GM19397 (cell line): Measurements from ENCODE around the gene SIX2.

Experiments
- ATAC-seq: cut with Tn5 transposase; IDR thresholded peaks from one replicate; pipeline ENCODE4 v1.9.1; 2021; ENCODE audit warnings: mild to moderate bottlenecking, moderate library complexity; ENCODE audit not compliant: unreplicated experiment

Gene SIX2

DNA sequence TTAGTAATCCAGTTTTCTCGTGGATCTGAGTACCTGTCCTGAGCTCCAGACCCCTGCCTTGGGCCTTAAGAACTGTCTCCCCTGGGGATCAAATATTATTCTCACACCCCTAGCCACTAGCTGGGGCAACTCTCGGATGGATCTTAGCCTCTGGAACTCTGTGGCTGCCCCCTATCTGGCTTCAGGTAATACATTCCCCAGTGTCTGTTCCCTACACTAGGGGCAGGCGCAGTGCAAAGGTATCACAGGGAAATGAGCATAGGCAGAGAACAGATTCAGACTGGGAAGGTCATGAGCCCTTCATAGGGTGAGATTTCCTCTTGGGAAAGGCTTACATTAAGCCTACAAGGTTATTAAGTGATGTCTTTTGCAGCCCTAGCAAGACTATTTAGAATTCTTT lies 11.2 kb upstream of the SIX2 start:
- ATAC-seq, result no peak

DNA sequence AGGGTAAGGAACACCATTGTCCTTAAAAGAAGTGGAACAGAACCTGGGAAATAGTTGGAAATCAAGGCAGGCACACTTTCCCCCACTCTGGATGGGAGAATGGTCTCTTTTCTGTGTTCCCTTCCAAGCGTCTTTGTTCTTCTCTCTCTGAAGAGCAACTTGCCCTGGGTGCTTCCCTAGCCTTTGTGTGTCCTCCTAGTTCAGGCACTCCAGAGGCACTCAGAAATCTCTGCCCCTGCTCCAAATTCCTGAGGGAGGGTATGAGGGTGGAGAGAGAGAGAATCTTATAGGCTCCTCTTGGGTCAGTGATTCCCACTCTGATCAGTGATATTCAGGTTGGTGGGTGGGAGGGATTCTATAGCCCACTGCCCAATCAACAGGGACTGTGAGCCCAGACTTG lies 8.8 kb upstream of the SIX2 start:
- no peak for ATAC-seq

DNA sequence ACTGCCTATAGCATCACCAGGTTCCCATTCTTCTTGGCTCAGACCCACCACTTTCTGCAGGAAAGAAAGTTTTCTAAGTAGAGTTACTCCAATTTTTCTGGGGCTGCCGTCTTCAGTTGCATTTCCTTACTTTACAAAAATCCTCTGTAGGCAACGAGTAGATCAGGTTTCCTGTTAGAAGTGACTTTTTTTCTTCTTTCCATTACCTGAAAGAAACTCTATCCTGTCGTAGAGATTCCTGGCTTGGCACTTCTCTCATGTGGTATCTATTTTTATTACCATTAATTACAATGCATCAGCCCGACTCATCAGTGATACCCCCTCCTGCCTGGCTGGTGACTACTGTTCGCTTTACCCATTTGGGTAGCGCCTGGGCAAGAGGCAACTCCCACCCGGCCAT lies 5.6 kb upstream of the SIX2 start:
- ATAC-seq, result no peak

GRCh38 chr2:45014016-45014702 lies 4.9 kb upstream of the SIX2 start:
- ATAC-seq, result no peak

DNA sequence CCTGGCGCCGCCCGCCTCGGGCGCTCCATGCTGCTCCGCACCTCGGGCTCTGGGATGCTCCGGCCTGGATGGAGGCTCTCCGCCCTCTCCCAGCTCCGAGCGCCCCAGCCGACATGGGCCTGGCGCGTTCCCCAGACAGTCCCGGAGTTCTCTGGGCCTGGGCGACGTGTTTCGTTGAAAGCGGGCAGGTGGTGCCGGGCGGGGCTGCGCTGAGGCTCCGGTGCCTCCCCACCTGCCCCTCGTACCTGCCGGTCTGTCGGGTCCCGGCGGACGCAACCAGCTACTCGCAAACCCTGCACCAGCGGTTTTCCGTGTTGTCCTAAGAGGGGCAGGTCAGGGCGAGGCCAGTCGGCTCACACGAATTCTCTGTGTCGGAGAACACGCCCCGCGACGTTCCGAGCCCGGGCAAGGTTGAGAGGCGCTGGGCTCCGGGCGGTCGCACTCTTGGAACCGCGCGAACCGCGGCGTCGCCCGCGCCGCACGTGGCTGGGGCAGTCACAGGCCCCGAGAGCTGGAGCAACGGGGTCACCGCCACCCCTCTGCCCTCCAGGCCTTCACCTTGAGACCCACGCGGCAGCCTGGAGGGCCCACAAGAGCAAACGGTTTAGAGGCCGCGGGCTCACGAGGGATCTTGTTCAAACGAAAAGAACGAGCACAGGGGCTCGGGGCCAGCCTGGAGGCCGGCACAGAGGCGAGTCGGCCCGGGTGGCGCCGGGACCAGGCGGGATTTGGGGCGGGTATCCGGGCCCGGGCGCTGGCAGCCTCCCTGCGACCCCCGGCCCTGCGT lies 4.2 kb upstream of the SIX2 start:
- ATAC-seq, result no peak

DNA sequence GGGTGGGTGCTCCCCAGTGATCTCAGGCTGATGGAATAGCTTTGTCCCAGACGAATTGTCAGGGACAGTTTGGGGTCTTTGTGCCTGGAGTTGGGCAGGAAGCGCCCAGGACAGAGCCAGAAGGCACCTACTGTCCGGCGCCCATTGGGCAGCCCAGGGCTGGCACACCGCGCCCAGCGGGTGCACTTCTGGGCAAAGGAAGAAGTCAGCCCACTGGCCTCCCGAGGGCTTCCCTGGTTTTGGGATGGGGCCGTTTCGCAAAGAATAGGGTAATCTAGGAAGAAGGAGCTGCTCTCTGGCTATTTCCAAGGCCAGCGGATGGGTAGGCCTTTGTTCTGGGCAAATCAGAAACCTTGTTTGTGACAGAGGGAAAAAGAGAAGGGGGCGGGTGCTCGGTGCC lies 3.5 kb upstream of the SIX2 start:
- no peak for ATAC-seq

GRCh38 chr2:45011621-45012602 lies 2.7 kb upstream of the SIX2 start:
- ATAC-seq, result no peak

DNA sequence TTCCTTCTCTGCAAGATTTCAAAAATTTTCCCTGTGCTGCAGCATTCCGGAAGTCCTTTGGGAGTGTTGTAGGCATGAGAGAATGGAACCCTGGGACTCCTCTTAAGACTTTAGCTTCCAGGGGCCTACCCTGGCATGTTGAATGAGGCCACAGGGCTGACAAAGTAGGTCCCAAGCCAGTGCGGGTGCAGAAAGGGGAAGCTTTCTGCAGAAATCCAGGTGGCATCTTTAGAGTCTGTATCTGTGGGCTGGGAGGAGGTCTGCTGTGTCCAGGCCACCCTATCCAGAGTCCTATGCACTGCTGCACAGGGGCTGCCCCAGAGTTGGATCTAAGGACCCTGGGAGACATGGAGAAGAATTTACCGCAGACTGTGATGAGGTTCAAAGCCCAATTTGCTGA lies 1.9 kb upstream of the SIX2 start:
- ATAC-seq, result no peak

DNA sequence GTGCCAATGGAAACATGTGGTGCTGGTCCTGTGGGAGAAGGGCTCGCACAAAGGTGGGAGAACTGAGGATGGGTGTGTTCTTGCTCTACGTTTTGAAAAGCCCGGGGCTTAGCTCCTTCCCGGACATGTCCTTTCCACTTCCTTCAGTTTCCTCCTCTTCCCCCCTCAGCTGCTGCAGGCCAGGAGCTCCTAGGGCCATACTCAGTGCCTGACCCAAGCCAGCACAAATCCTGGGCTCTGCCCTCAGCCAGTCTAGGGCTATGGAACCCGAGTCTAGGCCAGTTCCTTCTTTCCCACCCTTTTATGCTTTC lies 1.4 kb upstream of the SIX2 start:
- ATAC-seq, result no peak

- no peak for ATAC-seq
Observed at GRCh38 chr2:45009928-45010701, 863 bp upstream of the SIX2 start.

DNA sequence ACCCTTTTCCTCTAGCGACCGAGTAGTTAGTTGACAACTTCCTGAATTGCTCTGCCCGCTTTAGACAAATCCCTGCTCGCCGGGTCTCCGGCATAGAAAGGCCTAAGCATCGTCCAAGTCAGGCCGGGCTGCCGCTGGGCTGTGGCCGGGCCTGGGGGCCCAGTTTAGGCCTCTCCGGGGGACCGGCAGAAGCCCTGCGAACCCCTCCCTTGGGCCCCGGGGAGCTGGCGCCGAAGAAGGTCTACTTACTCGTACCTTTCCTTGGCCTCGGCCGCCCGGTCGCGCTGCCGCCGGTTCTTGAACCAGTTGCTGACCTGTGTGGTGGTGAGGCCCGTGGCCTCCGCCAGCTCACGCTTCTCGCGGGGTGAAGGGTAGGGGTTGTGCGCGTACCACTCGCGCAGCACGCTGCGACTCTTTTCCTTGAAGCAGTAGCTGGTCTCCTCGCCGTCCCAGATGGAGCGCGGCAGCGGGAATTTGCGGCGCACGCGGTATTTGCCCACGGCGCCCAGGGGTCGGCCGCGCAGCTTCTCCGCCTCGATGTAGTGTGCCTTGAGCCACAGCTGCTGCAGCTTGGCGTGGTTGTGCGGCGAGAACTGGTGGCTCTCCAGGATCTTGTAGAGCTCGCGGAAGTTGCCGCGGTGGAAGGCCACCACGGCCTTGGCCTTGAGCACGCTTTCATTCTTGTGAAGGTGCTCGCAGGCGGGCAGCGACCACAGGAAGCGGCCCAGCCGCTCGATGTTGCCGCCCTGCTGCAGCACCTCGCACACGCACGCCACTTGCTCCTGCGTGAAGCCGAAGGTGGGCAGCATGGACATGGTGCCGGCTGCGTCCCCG lies 739 bp downstream of the SIX2 start:
- ATAC-seq, result no peak

- ATAC-seq, result no peak
Observed at GRCh38 chr2:45007961-45008295, 1.3 kb downstream of the SIX2 start.

DNA sequence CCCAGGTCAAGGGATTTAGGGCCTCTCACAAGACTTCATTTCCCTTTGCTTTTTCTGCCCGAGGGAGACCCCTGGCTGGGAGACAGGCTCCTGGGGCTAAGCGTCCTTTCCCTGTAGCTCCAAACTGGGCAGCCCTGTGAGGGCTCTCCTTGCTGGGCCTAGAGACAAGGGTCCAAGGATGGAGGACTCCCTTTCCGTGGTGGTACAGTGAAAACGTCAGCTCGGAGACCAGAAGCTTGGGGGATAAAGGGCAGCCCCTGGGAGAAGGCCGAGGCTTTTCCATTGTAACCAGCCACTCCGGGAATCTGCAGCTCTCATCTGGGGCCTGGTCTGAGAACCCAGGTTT lies 2.3 kb downstream of the SIX2 start:
- ATAC-seq, result no peak

DNA sequence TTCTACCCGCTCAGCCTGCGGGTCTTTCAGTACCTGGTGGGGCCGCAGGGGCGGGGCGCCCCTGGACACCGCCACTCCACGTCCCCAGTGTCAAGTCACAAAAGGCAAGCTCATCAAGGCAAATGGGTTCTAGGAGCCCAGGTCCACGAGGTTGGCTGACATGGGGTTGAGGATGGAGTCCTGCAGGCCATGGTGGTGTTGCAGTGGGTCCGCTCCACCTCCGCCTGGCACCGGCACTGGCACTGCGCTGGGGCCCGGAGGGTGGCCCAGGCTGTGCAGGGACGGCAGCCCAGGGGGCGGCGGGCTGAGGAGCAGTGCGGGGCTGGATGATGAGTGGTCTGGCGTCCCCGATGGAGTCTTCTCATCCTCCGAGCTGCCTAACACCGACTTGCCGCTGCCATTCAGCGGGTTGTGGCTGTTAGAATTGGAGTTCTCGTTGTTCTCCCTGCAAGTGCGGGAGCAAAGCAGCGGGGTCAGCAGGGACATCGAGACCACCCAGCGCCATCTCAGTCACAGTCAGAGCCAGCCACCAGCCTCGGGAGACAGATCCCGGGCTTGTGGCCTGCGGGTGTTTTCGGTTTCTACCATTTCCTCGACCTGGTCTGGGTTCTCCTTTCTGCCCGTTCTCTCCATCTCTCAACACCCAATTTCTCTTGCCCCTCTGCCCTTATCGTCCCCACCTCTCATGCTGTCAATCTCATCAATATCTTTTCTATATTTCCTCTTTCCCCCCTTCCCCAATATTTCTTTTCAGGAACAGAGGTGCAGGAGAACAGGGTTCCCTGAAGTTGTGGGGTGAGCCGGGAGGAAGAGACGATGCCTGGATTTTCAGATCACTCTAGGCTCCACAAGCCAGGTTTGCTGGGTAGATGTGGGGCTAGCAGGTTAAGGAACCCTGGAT lies 3.0 kb downstream of the SIX2 start:
- no peak for ATAC-seq

- ATAC-seq, result no peak
Observed at GRCh38 chr2:45005261-45006002, 3.8 kb downstream of the SIX2 start.

DNA sequence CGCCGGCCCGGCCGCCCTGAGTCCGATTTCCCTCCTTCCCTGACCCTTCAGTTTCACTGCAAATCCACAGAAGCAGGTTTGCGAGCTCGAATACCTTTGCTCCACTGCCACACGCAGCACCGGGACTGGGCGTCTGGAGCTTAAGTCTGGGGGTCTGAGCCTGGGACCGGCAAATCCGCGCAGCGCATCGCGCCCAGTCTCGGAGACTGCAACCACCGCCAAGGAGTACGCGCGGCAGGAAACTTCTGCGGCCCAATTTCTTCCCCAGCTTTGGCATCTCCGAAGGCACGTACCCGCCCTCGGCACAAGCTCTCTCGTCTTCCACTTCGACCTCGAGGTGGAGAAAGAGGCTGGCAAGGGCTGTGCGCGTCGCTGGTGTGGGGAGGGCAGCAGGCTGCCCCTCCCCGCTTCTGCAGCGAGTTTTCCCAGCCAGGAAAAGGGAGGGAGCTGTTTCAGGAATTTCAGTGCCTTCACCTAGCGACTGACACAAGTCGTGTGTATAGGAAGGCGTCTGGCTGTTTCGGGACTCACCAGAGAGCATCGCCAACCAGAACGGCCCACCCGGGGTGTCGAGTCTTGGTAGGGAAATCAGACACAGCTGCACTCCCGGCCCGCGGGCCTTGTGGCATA lies 4.6 kb downstream of the SIX2 start:
- ATAC-seq, result no peak

- no peak for ATAC-seq
Observed at GRCh38 chr2:45003579-45004551, 5.4 kb downstream of the SIX2 start.
